HepG2 (cell line): ENCODE results near the gene TP53AIP1. TPM values are rescaled to one million over a fixed set of nuclear protein-coding genes. Genes with fewer than 3 reads are reported as not detected.

Experiments used
- ATAC-seq: fragments of 200-7000 bp; cut with Tn5 transposase; 3 replicates; pipeline ENCODE4 v1.9.1; 2020; ENCODE audit warnings: mild to moderate bottlenecking, moderate library complexity
- BruUV-seq: library from RNA; stranded (reverse); fragments of 400-500 nt; replicated peaks from 2 replicates; lab custom pipeline; 2021; lab: Mats Ljungman, UMichigan
- CTCF ChIA-PET: fragments of 300-600 bp; formaldehyde crosslinking; extraction: SDS; loops from one replicate; lab custom pipeline; 2021; ENCODE audit warnings: low total read pairs, inconsistent platforms, low intra/inter-chr PET ratio; lab: Yijun Ruan, JAX
- POLR2A ChIA-PET: fragments of 350-600 bp; sonication (Branson Sonifier 250); formaldehyde crosslinking; loops from one replicate; lab custom pipeline; 2020; ENCODE audit warnings: antibody characterized with exemption, inconsistent platforms; lab: Yijun Ruan, JAX
- DNase-seq: peaks from one replicate; pipeline ENCODE4 v3.0.0-alpha.2; 2015; ENCODE audit warnings: low spot score
- FAIRE-seq: peaks from 3 replicates; lab custom pipeline; 2011; peaks lifted over from hg19 to GRCh38; lab: Jason Lieb, UNC
- H2AFZ ChIP-seq: one replicate; pipeline ENCODE4 v1.6.1; 2011; ENCODE audit warnings: low read length, inconsistent platforms
- H3K27ac ChIP-seq: fragments of 300-600 bp; 3 replicates; pipeline ENCODE4 v1.8.0; 2011; ENCODE audit warnings: mixed run types, mild to moderate bottlenecking, mixed read lengths, low read length, inconsistent platforms; ENCODE audit not compliant: insufficient read depth; ENCODE audit errors: extremely low read length
- H3K27me3 ChIP-seq, 2 experiments: fragments of 200-600 bp in 1 of 2; 2 replicates in 1 of 2; 3 replicates in 1 of 2; pipeline versions ENCODE4 v1.6.0 to v1.8.0; 2011; ENCODE audit warnings: low read length in 2 of 2, mild to moderate bottlenecking in 2 of 2, moderate library complexity in 2 of 2, inconsistent platforms in 1 of 2; ENCODE audit not compliant: insufficient read depth in 2 of 2, control insufficient read depth in 1 of 2
- H3K36me3 ChIP-seq, 2 experiments: fragments of 200-600 bp in 1 of 2; replicated peaks in 1 of 2; 2 replicates in 1 of 2; 3 replicates in 1 of 2; pipeline versions ENCODE4 v1.5.1 to v1.8.0; 2011; ENCODE audit warnings: low read length in 2 of 2, inconsistent platforms in 1 of 2; ENCODE audit not compliant: insufficient read depth in 2 of 2, control insufficient read depth in 1 of 2
- H3K4me1 ChIP-seq: 2 replicates; pipeline ENCODE4 v1.5.1; 2012; ENCODE audit warnings: low read length, inconsistent platforms; ENCODE audit not compliant: insufficient read depth
- H3K4me2 ChIP-seq: 2 replicates; pipeline ENCODE4 v1.6.0; 2011; ENCODE audit warnings: low read depth, low read length, inconsistent platforms
- H3K4me3 ChIP-seq, 3 experiments: fragments of 200-600 bp in 1 of 3; sonication (generic), shearing (Covaris generic) in 1 of 3; replicated peaks in 1 of 3; 2 replicates each; pipeline ENCODE4 v1.5.1; 2011 to 2016; ENCODE audit warnings: low read length in 3 of 3, inconsistent platforms in 2 of 3, low read depth in 2 of 3, mild to moderate bottlenecking in 2 of 3, control low read depth in 1 of 3, mixed read lengths in 1 of 3; ENCODE audit not compliant: insufficient read depth in 1 of 3
- H3K79me2 ChIP-seq: one replicate; pipeline ENCODE4 v1.6.1; 2011; ENCODE audit warnings: low read length, inconsistent platforms; ENCODE audit not compliant: insufficient read depth
- H3K9ac ChIP-seq: 2 replicates; pipeline ENCODE4 v1.6.0; 2011; ENCODE audit warnings: mild to moderate bottlenecking, low read depth, low read length, inconsistent platforms; ENCODE audit not compliant: insufficient read depth
- H3K9me3 ChIP-seq: 2 replicates; pipeline ENCODE4 v1.5.1; 2012; ENCODE audit warnings: mild to moderate bottlenecking, low read length
- H4K20me1 ChIP-seq: 2 replicates; pipeline ENCODE4 v1.6.0; 2011; ENCODE audit warnings: inconsistent platforms, mild to moderate bottlenecking, low read length, moderate library complexity; ENCODE audit not compliant: insufficient read depth
- HNRNPLL ChIP-seq: fragments of 200-400 bp; formaldehyde crosslinking; IDR thresholded peaks from 2 replicates; pipeline ENCODE4 v1.6.1; 2017; ENCODE audit warnings: mild to moderate bottlenecking, low read depth, low read length; ENCODE audit not compliant: poor library complexity, severe bottlenecking
- IKZF4 ChIP-seq: sonication (generic); formaldehyde crosslinking; IDR thresholded peaks from 2 replicates; pipeline ENCODE4 v1.5.1; 2020; ENCODE audit warnings: borderline replicate concordance, mild to moderate bottlenecking, low read depth, missing genetic modification reagents; ENCODE audit errors: not compliant biosample characterization
- MNT ChIP-seq: fragments of 450-650 bp; IDR thresholded peaks from 2 replicates; pipeline ENCODE4 v1.6.1; 2016
- THRA ChIP-seq: sonication (generic); formaldehyde crosslinking; IDR thresholded peaks from 2 replicates; pipeline ENCODE4 v1.4.0; 2020; ENCODE audit warnings: missing genetic modification reagents, borderline replicate concordance
- ZNF276 ChIP-seq: sonication (generic); formaldehyde crosslinking; IDR thresholded peaks from 2 replicates; pipeline ENCODE4 v1.4.0; 2020; ENCODE audit warnings: mild to moderate bottlenecking, low read depth, missing genetic modification reagents
- WGBS: methylation state at CpG from one replicate; pipeline ENCODE4 v1.1.6; 2017; ENCODE audit warnings: low lambda C conversion rate; 5-methylcytosine and 5-hydroxymethylcytosine counted together
- in situ Hi-C: cut with HindIII; loops from 2 replicates; pipeline ENCODE4 v1.10.0; 2017; ENCODE audit warnings: low pct_unique_long_range_greater_than_20kb; ENCODE audit not compliant: extremely low pct_ligation_motif_present
- intact Hi-C: fragments of 100-400 bp; cut with micrococcal nuclease; formaldehyde crosslinking; loops from one replicate; pipeline ENCODE4 v1.10.0; 2022; ENCODE audit not compliant: unreplicated experiment
- polyA plus RNA-seq, 8 experiments: library from polyadenylated mRNA; depleted of rRNA in 3 of 8; stranded (reverse) in 7 of 8; unstranded in 1 of 8; fragments of >200 nt; fragmentation: Illumina TruSeq in 4 of 8; extraction: Trizol in 4 of 8; gene quantifications; 2 replicates each; pipeline versions ENCODE4 v1.2.1 to v1.2.3, GENCODE V29; 2011 to 2016; ENCODE audit warnings: low read depth in 4 of 8, missing spikeins in 1 of 8, mixed read lengths in 1 of 8; ENCODE audit not compliant: insufficient read depth in 1 of 8
- total RNA-seq, 5 experiments: library from RNA; depleted of rRNA; stranded (reverse); fragments of >200 nt; fragmentation: Illumina TruSeq; extraction: Trizol; gene quantifications; 2 replicates each; pipeline ENCODE4 v1.2.3, GENCODE V29; 2016; ENCODE audit warnings: low read depth in 1 of 5

The TP53AIP1 gene
- total and polyA plus RNA-seq, 2 of the 13 experiments (the other 11 are each of a cell fraction or from before 2014, with no cell fraction given): 0.11 TPM; not detected in 1

- no peak overlapping the region for H3K27ac ChIP-seq
- no peaks in the 10 kb centered on the region for H3K79me2 ChIP-seq
- H3K27me3 ChIP-seq: no peaks in the 10 kb centered on the region
- 67% methylated on average over 16 of the region's 16 CpGs for WGBS
- H3K4me2 ChIP-seq: no peak overlapping the region
- no peaks in the 10 kb centered on the region for H4K20me1 ChIP-seq
- H3K4me1 ChIP-seq: no peaks in the 10 kb centered on the region
- intact Hi-C loops: loop anchor here (10.0 kb wide), 1 partner anchor 778 kb away; no protein-coding TSS in a partner anchor
- ATAC-seq (no peak), DNase-seq (no peak), FAIRE-seq (no peak)
- in situ Hi-C loops: no loop called here
- H3K9me3 ChIP-seq: no peaks in the 10 kb centered on the region
- H3K36me3 ChIP-seq: no peaks in the 10 kb centered on the region
- H2AFZ ChIP-seq: no peak overlapping the region
- H3K4me3 ChIP-seq: no peak overlapping the region
- TF ChIP-seq HNRNPLL: peak; percentile 82
- TF ChIP-seq ZNF276 (CRISPR knock-in tag): no peak
- peak; percentile 62; the same call in 1 of the 2 replicates for TF ChIP-seq MNT
- TF ChIP-seq THRA (CRISPR knock-in tag): no peak
- no peak for TF ChIP-seq IKZF4
- no TSS peak for BruUV-seq
- POLR2A ChIA-PET: no interaction called here
- CTCF ChIA-PET: no interaction called here
- no peak overlapping the region for H3K9ac ChIP-seq
Observed at GRCh38 chr11:128953151-128953550, 10.5 kb upstream of the TP53AIP1 start.
